Measurements from ENCODE around the gene SSBP2.
"Not testable (repeated sequence)": the region's sequence is repeated elsewhere in the genome, so short reads cannot be mapped to it uniquely, and the experiment has no call there.

Gene SSBP2

DNA sequence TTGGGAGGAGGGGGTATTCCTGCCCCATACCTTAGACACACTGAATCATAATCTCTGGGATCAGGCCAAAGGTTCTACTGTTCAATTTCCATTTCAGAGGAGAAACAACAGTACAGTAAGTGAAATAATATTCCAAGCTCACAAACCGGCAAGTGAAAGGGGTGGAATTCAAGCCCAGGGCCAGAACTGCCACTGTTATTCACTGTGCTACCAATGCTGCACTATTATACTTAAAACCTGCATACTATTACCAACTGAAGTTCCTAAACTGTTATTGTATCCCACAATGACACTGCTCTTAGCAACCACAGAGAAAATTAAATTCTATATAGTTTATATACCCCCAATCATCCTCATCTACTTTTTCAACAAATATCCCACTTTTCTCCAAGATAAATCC is 24.6 kb downstream of the SSBP2 start:
- no peak for DNase-seq

DNA sequence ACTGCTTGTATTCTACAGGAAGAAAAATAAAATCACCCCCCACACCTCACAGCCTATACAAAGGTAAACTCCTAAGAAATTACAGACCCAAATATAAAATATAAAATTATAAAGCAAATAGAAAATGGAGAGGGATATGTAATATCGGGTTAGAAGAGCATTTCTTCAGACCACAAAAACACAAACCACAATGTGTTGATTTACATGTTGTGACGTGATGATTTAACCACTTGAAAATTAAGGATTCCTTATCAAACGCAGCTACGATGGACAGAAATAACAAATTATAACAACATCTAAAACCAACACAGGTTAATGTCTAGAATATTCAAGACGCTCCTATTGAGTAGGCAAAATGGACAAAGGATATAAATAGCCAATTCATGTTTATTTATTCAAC is 26.3 kb downstream of the SSBP2 start:
- no peak for DNase-seq

- DNase-seq = no peak
These were observed 26.8 kb downstream of the SSBP2 start for GRCh38 chr5:81724108-81724507.

DNA sequence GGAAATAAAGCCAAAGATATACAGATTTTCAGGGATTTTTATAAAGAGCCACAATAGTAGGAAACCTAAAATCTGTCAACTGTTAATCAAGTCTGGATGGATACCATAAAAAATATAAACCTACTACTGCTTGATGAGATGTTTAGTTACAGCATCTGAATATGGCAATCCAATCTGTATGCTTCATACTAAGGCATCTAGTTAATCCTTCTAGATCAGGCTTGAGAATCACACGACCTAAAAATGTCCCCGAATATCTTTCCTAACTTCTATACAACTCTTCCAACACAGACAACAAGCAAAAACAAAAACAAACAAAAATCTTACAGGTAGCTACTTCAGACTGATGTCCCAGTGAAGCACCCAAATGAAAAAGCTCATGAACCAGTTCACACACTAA is 29.8 kb downstream of the SSBP2 start:
- DNase-seq = no peak

- DNase-seq = no peak
These were observed 31.1 kb downstream of the SSBP2 start for GRCh38 chr5:81719743-81720345.

GRCh38 chr5:81718300-81718699 is 32.6 kb downstream of the SSBP2 start:
- DNase-seq = no peak

DNA sequence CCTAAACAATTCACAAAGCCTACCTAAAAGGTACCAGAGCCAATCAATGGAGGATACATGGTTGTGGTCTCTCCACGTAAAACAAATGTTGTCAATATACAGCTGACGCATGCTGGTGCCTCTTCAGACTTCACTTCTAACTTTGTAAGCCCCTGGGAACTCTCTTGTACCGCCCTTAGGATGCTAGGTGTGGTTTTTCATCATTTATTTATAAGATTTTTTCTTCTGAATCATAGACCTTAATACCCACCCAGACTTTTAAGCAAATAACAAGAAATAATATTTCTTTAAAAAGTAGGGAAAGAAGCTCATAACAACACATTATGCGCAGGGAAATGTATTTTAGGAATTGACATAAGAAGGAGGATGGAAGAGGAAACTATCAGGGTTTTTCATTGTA is 33.0 kb downstream of the SSBP2 start:
- DNase-seq = no peak

DNA sequence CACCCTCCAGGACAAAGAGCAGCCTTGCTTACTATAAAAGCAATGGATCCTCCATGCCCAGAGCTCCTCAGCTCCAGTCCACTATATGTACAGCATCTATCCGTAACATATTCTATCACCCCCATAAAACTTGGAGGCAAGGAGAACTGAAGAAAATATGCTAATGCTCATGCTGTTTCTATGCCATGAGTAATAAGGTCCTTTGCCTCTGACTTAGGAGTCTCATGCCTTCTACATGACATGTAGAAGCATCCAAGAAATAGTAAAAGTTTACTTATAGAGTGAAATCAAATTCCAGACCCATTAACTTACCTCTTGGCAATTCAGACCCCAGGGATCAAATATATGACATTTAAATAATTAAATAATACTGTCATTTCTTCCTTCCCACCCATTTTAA is 33.7 kb downstream of the SSBP2 start:
- DNase-seq = no peak

- not testable (repeated sequence) for DNase-seq
These were observed 36.8 kb downstream of the SSBP2 start for GRCh38 chr5:81714076-81714475.

- DNase-seq = no peak
These were observed 42.0 kb downstream of the SSBP2 start for GRCh38 chr5:81708889-81709288.

DNA sequence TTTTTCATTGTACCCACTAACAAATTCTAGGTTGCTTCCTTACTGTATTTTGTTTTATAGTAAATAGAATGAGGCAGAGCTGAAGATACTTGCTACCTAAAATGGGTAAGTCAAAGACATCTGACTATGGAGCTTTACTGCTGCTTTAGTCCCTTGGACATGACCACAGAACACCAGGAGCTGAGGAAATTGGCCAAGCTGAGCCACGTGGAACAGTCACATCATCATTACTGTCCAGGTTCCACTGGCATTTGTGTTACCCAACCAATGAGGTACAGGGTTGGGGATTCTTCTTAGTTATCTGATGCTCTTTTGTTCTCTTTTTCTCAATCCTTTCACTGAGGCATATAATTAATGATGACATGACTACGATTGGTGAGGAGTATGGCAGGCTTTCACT is 47.1 kb downstream of the SSBP2 start:
- no peak for DNase-seq

GRCh38 chr5:81700166-81700565 is 50.7 kb downstream of the SSBP2 start:
- no peak for DNase-seq

DNA sequence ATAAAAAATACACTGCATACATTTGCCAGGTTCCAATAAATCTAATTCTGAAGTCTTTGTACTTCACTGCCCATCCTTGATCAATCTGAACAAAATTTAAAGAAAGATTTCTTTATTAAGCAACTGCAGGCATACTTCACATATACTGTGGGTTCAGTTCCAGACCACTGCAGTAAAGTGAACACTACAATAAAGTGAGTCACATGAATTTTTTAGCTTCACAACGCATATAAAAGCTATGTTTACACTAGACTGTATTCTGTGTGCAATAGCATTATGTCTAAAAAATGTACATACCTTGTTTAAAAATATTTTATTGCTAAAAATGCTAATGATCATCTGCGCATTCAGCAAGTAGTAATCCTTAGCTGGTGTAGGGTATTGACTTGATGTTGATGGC is 52.1 kb downstream of the SSBP2 start:
- DNase-seq = no peak

- DNase-seq = no peak
These were observed 54.2 kb downstream of the SSBP2 start for GRCh38 chr5:81696418-81697397.

- no peak for DNase-seq
These were observed 56.2 kb downstream of the SSBP2 start for GRCh38 chr5:81694726-81695125.

DNA sequence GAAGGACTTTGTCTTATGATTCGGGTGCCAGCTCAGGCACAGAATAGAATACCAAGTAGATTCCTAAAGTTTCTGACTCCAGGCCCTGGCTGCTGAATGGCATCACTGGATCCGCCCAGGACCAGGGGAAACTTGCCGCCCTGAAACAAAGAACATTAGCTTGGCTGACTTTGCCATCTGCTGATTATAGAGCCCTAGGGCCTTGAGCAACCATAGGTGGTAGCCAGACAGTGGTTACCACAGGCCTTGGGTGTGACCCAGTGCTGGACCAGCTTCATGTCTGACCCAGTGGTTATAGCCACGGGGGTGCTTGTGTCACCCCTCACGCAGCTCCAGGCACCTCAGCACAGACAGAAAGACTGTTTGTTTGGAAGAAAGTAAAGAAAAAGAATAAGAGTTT is 62.7 kb downstream of the SSBP2 start:
- DNase-seq = no peak

GRCh38 chr5:81687292-81687691 is 63.6 kb downstream of the SSBP2 start:
- DNase-seq = no peak

DNA sequence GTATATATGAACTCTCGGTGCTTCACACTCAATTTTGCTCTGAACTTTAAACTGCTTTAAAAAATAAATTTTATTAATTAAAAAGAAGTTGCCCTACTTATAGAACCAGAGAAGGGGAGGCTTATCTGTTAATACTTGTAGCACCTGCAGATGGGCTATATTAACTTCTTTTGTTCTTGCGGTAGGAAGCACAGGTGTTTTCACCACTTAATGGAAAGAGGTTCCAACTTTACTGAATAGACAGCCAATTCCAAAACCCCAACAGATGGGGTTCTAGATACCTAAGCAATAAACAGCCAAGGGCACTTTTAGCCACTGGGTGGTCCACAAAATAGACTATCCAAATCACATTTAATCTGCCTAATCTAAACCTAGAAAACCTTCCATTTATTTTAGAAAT is 65.4 kb downstream of the SSBP2 start:
- DNase-seq = no peak

- DNase-seq = no peak
These were observed 71.0 kb downstream of the SSBP2 start for GRCh38 chr5:81679885-81680284.

DNA sequence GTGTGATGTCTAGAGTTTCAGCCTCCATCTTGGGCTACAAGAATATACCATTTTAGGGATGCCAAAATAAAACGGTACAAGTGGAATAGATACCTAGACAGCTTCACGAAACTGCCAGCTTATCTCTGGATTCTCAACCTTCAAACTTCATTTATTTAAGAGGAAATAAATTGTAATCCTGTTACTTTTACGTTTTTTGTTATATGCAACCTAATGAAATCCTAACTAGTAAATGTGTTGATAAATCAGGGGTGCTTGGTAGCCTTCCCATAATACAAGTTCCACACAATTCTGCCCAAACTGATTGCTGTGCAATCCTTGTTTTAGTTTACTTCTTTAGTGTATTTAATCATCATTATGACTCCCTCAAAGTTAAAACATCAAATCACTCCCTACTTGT is 75.5 kb downstream of the SSBP2 start:
- no peak for DNase-seq

DNA sequence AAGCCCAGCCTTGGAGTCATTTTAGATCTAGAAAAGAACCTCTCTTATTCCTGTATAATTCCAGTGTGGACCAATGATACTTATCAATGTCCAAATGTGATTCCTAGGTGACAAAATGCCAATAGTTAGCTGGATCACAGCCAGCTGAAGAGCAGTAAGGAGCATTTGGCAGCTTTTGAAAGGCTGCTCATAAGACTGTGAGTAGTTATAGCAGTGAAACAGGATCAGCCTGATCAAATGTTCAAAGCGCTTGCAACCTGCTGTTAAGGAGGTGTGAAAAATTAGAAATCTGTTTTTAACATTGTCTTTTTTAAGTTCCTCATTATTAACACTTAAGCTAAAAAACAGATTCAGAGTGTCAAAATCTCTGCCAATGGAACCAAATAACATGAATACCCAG is 85.1 kb downstream of the SSBP2 start:
- DNase-seq = no peak

DNA sequence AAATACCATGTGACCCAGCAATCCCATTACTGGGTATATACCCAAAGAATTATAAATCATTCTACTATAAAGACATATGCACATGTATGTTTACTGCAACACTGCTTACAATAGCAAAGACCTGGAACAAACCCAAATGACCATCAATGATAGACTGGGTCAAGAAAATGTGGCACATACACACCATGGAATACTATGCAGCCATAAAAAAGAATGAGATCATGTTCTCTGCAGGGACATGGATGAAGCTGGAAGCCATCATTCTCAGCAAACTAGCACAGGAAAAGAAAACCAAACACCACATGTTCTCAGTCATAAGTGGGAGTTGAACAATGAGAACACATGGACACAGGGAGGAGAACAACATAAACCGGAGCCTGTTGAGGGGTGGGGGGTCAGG is 90.3 kb downstream of the SSBP2 start:
- DNase-seq = not testable (repeated sequence)

DNA sequence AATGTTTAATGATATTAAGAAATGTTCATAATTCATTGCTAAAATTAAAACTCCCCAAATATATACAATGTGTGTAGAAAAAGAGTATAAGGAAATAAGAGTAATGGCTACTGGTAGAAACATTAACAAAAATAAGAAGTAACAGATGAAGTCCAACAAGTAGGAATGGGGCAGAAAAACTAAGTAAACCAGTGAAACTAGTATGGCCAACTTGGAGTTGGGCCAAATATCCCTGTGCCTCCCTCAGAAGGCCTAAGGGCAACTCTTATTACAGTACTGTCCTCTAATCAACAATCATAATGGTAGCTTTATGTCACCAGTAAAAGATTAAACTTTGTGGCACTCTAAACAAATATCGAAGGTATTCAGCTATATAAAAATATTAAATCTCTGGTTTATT is 93.5 kb downstream of the SSBP2 start:
- no peak for DNase-seq

- DNase-seq = no peak
These were observed 94.1 kb downstream of the SSBP2 start for GRCh38 chr5:81656783-81657182.

GRCh38 chr5:81650987-81651386 is 99.9 kb downstream of the SSBP2 start:
- no peak for DNase-seq
